H1 (cell line): Measurements from ENCODE around the gene MYO5B. TPM values are rescaled to one million over a fixed set of nuclear protein-coding genes. Genes with fewer than 3 reads are reported as not detected.

Source experiments
- CTCF ChIA-PET: fragments of 300-600 bp; sonication (Branson Sonifier 250); formaldehyde crosslinking; loops from one replicate; lab custom pipeline; 2021; ENCODE audit not compliant: partially characterized antibody; lab: Charles Lee
- POLR2A ChIA-PET: fragments of 300-600 bp; sonication (Branson Sonifier 250); formaldehyde crosslinking; loops from one replicate; lab custom pipeline; 2021; ENCODE audit warnings: inconsistent platforms; ENCODE audit not compliant: partially characterized antibody; lab: Charles Lee
- DNase-seq, 2 experiments: peaks; one replicate each; pipeline versions ENCODE4 v3.0.0 to v3.0.0-alpha.2; 2010 to 2022; ENCODE audit warnings: low spot score in 2 of 2, low read depth in 1 of 2, mixed read lengths in 1 of 2
- FAIRE-seq: peaks from 2 replicates; lab custom pipeline; 2011; peaks lifted over from hg19 to GRCh38; lab: Jason Lieb, UNC
- H2AFZ ChIP-seq: 2 replicates; pipeline ENCODE4 v1.8.1; 2012; ENCODE audit warnings: low read length, inconsistent platforms
- H2AK5ac ChIP-seq: 2 replicates; pipeline ENCODE4 v1.6.1; 2013; ENCODE audit warnings: low read depth, low read length
- H2BK120ac ChIP-seq: replicated peaks from 2 replicates; pipeline ENCODE3; 2013; ENCODE audit warnings: low read depth, low read length, inconsistent platforms
- H2BK12ac ChIP-seq: 2 replicates; pipeline ENCODE4 v1.6.1; 2013; ENCODE audit warnings: low read depth, low read length
- H2BK15ac ChIP-seq: 2 replicates; pipeline ENCODE4 v1.6.1; 2013; ENCODE audit warnings: low read length
- H2BK20ac ChIP-seq: 2 replicates; pipeline ENCODE4 v1.6.1; 2013; ENCODE audit warnings: low read length
- H2BK5ac ChIP-seq: 2 replicates; pipeline ENCODE4 v1.6.1; 2013; ENCODE audit warnings: low read depth, low read length
- H3K14ac ChIP-seq: 2 replicates; pipeline ENCODE4 v1.6.1; 2013; ENCODE audit warnings: inconsistent platforms; ENCODE audit not compliant: insufficient read length
- H3K18ac ChIP-seq: 2 replicates; pipeline ENCODE4 v1.6.1; 2013; ENCODE audit warnings: low read length; ENCODE audit errors: extremely low read depth
- H3K23ac ChIP-seq: 2 replicates; pipeline ENCODE4 v1.6.1; 2013; ENCODE audit warnings: inconsistent platforms; ENCODE audit not compliant: insufficient read length
- H3K23me2 ChIP-seq: 2 replicates; pipeline ENCODE4 v1.6.1; 2013; ENCODE audit warnings: low read depth, low read length
- H3K27ac ChIP-seq: 2 replicates; pipeline ENCODE4 v1.6.1; 2011; ENCODE audit warnings: low read depth, low read length, inconsistent platforms
- H3K27me3 ChIP-seq, 4 experiments: replicated peaks in 1 of 4; 1 replicate in 1 of 4; 2 replicates in 3 of 4; pipeline versions ENCODE4 v1.6.1 to v1.8.1; 2011 to 2013; ENCODE audit warnings: low read length in 3 of 4, mild to moderate bottlenecking in 3 of 4, inconsistent platforms in 2 of 4, mixed read lengths in 2 of 4, moderate library complexity in 1 of 4; ENCODE audit not compliant: control insufficient read depth in 3 of 4, insufficient read depth in 3 of 4; ENCODE audit errors: extremely low read depth in 1 of 4
- H3K36me3 ChIP-seq, 4 experiments: 2 replicates each; pipeline versions ENCODE4 v1.6.1 to v1.8.1; 2011 to 2013; ENCODE audit warnings: mild to moderate bottlenecking in 4 of 4, low read length in 3 of 4, moderate library complexity in 2 of 4, control low read depth in 1 of 4, inconsistent platforms in 1 of 4; ENCODE audit not compliant: insufficient read depth in 4 of 4, control insufficient read depth in 2 of 4
- H3K4ac ChIP-seq: replicated peaks from 2 replicates; pipeline ENCODE3; 2013; ENCODE audit warnings: low read length, low read depth, mixed read lengths, inconsistent platforms; ENCODE audit not compliant: insufficient read length
- H3K4me1 ChIP-seq, 4 experiments: replicated peaks in 1 of 4; 1 replicate in 1 of 4; 2 replicates in 3 of 4; pipeline versions ENCODE4 v1.6.1 to v1.8.1; 2011 to 2013; ENCODE audit warnings: low read length in 3 of 4, inconsistent platforms in 2 of 4, mixed read lengths in 1 of 4; ENCODE audit not compliant: insufficient read depth in 4 of 4, control insufficient read depth in 3 of 4
- H3K4me2 ChIP-seq, 2 experiments: 2 replicates each; pipeline versions ENCODE4 v1.6.1 to v1.8.1; 2011 to 2013; ENCODE audit warnings: low read depth in 2 of 2, low read length in 2 of 2, control low read depth in 1 of 2, inconsistent platforms in 1 of 2, mild to moderate bottlenecking in 1 of 2; ENCODE audit not compliant: insufficient read depth in 1 of 2
- H3K4me3 ChIP-seq, 4 experiments: fragments of 200-600, 300-600 bp in 1 of 4; sonication (generic), shearing (Covaris generic), sonication (Bioruptor Twin) in 1 of 4; 2 replicates each; pipeline versions ENCODE4 v1.5.1 to v1.8.1; 2011 to 2016; ENCODE audit warnings: low read length in 4 of 4, low read depth in 3 of 4, control low read depth in 2 of 4, inconsistent platforms in 2 of 4, mild to moderate bottlenecking in 2 of 4, mixed read lengths in 1 of 4, moderate library complexity in 1 of 4; ENCODE audit not compliant: insufficient read depth in 2 of 4; ENCODE audit errors: extremely low read depth in 1 of 4
- H3K56ac ChIP-seq: replicated peaks from 2 replicates; pipeline ENCODE3; 2013; ENCODE audit warnings: low read depth, mild to moderate bottlenecking, mixed read lengths, low read length, inconsistent platforms; ENCODE audit not compliant: insufficient read length
- H3K79me1 ChIP-seq: 2 replicates; pipeline ENCODE4 v1.6.1; 2013; ENCODE audit warnings: low read depth, low read length, control low read depth
- H3K79me2 ChIP-seq, 2 experiments: 2 replicates each; pipeline versions ENCODE4 v1.6.1 to v1.8.1; 2012 to 2013; ENCODE audit warnings: low read length in 2 of 2, mild to moderate bottlenecking in 2 of 2, inconsistent platforms in 1 of 2; ENCODE audit not compliant: insufficient read depth in 2 of 2, control insufficient read depth in 1 of 2
- H3K9ac ChIP-seq, 4 experiments: replicated peaks in 1 of 4; 1 replicate in 1 of 4; 2 replicates in 3 of 4; pipeline versions ENCODE4 v1.6.1 to v1.8.1; 2011 to 2013; ENCODE audit warnings: low read depth in 3 of 4, low read length in 3 of 4, control low read depth in 2 of 4, mild to moderate bottlenecking in 2 of 4, moderate library complexity in 2 of 4, inconsistent platforms in 1 of 4; ENCODE audit errors: extremely low read depth in 1 of 4
- H3K9me3 ChIP-seq, 2 experiments: 2 replicates each; pipeline versions ENCODE4 v1.6.1 to v1.8.1; 2012 to 2013; ENCODE audit warnings: mild to moderate bottlenecking in 2 of 2, moderate library complexity in 2 of 2, control low read depth in 1 of 2, inconsistent platforms in 1 of 2, low read depth in 1 of 2, low read length in 1 of 2, mixed read lengths in 1 of 2; ENCODE audit not compliant: insufficient read depth in 2 of 2
- H4K20me1 ChIP-seq, 2 experiments: replicated peaks in 1 of 2; 2 replicates each; pipeline versions ENCODE3 to v1.8.1; 2011 to 2013; ENCODE audit warnings: inconsistent platforms in 2 of 2, low read length in 2 of 2, mild to moderate bottlenecking in 1 of 2; ENCODE audit not compliant: insufficient read depth in 2 of 2, control insufficient read depth in 1 of 2
- H4K5ac ChIP-seq: 2 replicates; pipeline ENCODE4 v1.6.1; 2013; ENCODE audit warnings: low read length, low read depth, mixed read lengths, inconsistent platforms; ENCODE audit not compliant: insufficient read length
- H4K8ac ChIP-seq: 2 replicates; pipeline ENCODE4 v1.8.0; 2013; ENCODE audit warnings: mild to moderate bottlenecking, moderate library complexity, low read length, inconsistent platforms; ENCODE audit not compliant: insufficient read depth; ENCODE audit errors: extremely low read depth
- H4K91ac ChIP-seq: replicated peaks from 2 replicates; pipeline ENCODE3; 2013; ENCODE audit warnings: low read length, mixed read lengths, inconsistent platforms; ENCODE audit not compliant: insufficient read length
- ASH2L ChIP-seq: fragments of 200-600, 300-600 bp; sonication (generic); IDR thresholded peaks from one replicate; pipeline ENCODE4 v1.7.1; 2017; ENCODE audit warnings: low read length
- EGR1 ChIP-seq: IDR thresholded peaks from 2 replicates; pipeline ENCODE4 v1.6.1; 2011; ENCODE audit warnings: low read depth, low read length, borderline replicate concordance
- HDAC2 ChIP-seq, 2 experiments: fragments of 300-600 bp in 1 of 2; sonication (generic) in 1 of 2; IDR thresholded peaks; 2 replicates each; pipeline ENCODE4 v1.6.1; 2011 to 2012; ENCODE audit warnings: low read depth in 2 of 2, low read length in 2 of 2, mild to moderate bottlenecking in 2 of 2, moderate library complexity in 2 of 2, borderline replicate concordance in 1 of 2, inconsistent platforms in 1 of 2
- HDAC6 ChIP-seq: IDR thresholded peaks from one replicate; pipeline ENCODE4 v1.7.1; 2012; ENCODE audit warnings: low read depth, mild to moderate bottlenecking, inconsistent platforms, low read length, moderate library complexity
- NANOG ChIP-seq: IDR thresholded peaks from 2 replicates; pipeline ENCODE4 v1.6.1; 2011; ENCODE audit warnings: low read length, low read depth, mild to moderate bottlenecking, inconsistent platforms; ENCODE audit not compliant: insufficient read depth, poor library complexity, severe bottlenecking
- RAD21 ChIP-seq, 2 experiments: IDR thresholded peaks in 1 of 2; conservative IDR thresholded peaks in 1 of 2; 2 replicates each; pipeline ENCODE4 v1.6.1; 2011; ENCODE audit warnings: low read depth in 2 of 2, low read length in 2 of 2, improper control_type of control experiment in 1 of 2, inconsistent platforms in 1 of 2, mild to moderate bottlenecking in 1 of 2, moderate library complexity in 1 of 2
- RFX5 ChIP-seq: IDR thresholded peaks from 2 replicates; pipeline ENCODE4 v1.6.1; 2011; ENCODE audit warnings: low read depth, low read length, improper control_type of control experiment, borderline replicate concordance
- SRF ChIP-seq: IDR thresholded peaks from 2 replicates; pipeline ENCODE4 v1.6.1; 2011; ENCODE audit warnings: mild to moderate bottlenecking, low read depth, low read length, moderate library complexity
- WGBS, 2 experiments: shearing (Covaris generic) in 1 of 2; methylation state at CpG; one replicate each; pipeline versions ENCODE4 v1.1.6 to v1.1.7; 2013 to 2015; ENCODE audit warnings: low lambda C conversion rate in 2 of 2, mixed read lengths in 2 of 2, inconsistent platforms in 1 of 2, low coverage in 1 of 2, missing lambda C conversion rate in 1 of 2; ENCODE audit not compliant: insufficient replicate concordance in 2 of 2, insufficient coverage in 1 of 2, insufficient read length in 1 of 2; ENCODE audit errors: extremely low coverage in 1 of 2, missing lambda C conversion rate in 1 of 2; 5-methylcytosine and 5-hydroxymethylcytosine counted together
- polyA plus RNA-seq, 7 experiments: library from polyadenylated mRNA; depleted of rRNA in 3 of 7; stranded (reverse) in 5 of 7; unstranded in 2 of 7; fragments of >200 nt in 5 of 7; fragments of 200-250 nt in 2 of 7; gene quantifications; 1 replicate in 5 of 7; 2 replicates in 1 of 7; 4 replicates in 1 of 7; pipeline versions ENCODE4 v1.2.1 to v1.2.3, GENCODE V29; 2011 to 2013; ENCODE audit warnings: missing spikeins in 2 of 7, mixed read lengths in 2 of 7
- total RNA-seq: library from RNA; stranded (reverse); fragmentation: NEBNext Ultra II Directional; extraction: Animal tissue kit (Norgen Biotek cat#: 25700); gene quantifications from 2 replicates; pipeline ENCODE4 v1.2.1, GENCODE V29; 2021

Gene MYO5B
- total and polyA plus RNA-seq, 2 of the 8 experiments (the other 6 are each of a cell fraction or from before 2014, with no cell fraction given): 6.4 to 7.7 TPM

GRCh38 chr18:49832221-49832647, 362.7 kb downstream of the MYO5B start:
- no peak for FAIRE-seq
- 80% methylated on average over 2 of the region's 2 CpGs; no CpG with 5 or more reads in 1 of the 2 experiments for WGBS, 2 experiments

More at GRCh38 chr18:49832221-49832647, 362.7 kb downstream of the MYO5B start:
- Histone ChIP-seq H3K4me3 (no peak overlapping the region), H3K23me2 (no peaks in the 10 kb centered on the region), H4K20me1 (no peaks in the 10 kb centered on the region), H2BK12ac (no peak overlapping the region), H3K14ac (no peak overlapping the region), H2BK20ac (no peak overlapping the region), H3K4me2 (no peak overlapping the region), H2AFZ (no peak overlapping the region), H3K23ac (no peak overlapping the region), H4K8ac (no peak overlapping the region), H3K36me3 (peaks cover 0 to 6% (median 1%) of the 10 kb centered on the region in 4 experiments; a peak in 3 of 8 replicates), H2BK5ac (no peak overlapping the region), H3K27ac (no peak overlapping the region), H3K9me3 (peaks cover 12 to 14% of the 10 kb centered on the region in 2 experiments; a peak in 2 of 4 replicates), H3K56ac (no peak overlapping the region), H3K9ac (no peak overlapping the region), H2BK120ac (no peak overlapping the region), H4K91ac (no peak overlapping the region), H3K79me1 (no peaks in the 10 kb centered on the region), H4K5ac (no peak overlapping the region), H3K4ac (no peak overlapping the region), H3K79me2 (no peaks in the 10 kb centered on the region), H2AK5ac (no peak overlapping the region), H3K27me3 (no peaks in the 10 kb centered on the region), H3K4me1 (no peaks in the 10 kb centered on the region), H2BK15ac (no peak overlapping the region), H3K18ac (no peak overlapping the region)
- DNase-seq: no peak
- POLR2A ChIA-PET: interaction anchor here (1.3 kb wide), 1 partner anchor 20 kb away, joined by 3 read pairs; no protein-coding TSS in a partner anchor
- TF ChIP-seq EGR1 (no peak), RFX5 (no peak), HDAC2 (IDR thresholded peaks at IDR 0.05; ENCODE audit: borderline replicate concordance in 1 of 2, low read depth in 2 of 2, low read length in 2 of 2) (no peak), ASH2L (no peak), RAD21 (IDR thresholded peaks at IDR 0.05 in 1 of 2, conservative IDR thresholded peaks at IDR 0.05 in 1 of 2; ENCODE audit: low read depth in 2 of 2, low read length in 2 of 2) (no peak), SRF (no peak), NANOG (no peak), HDAC6 (no peak)
- CTCF ChIA-PET: interaction anchor here (1.1 kb wide), 1 partner anchor 30 kb away, joined by 3 read pairs; no protein-coding TSS in a partner anchor
